Measurements from ENCODE around the gene IDH2. TPM values are rescaled to one million over a fixed set of nuclear protein-coding genes. Genes with fewer than 3 reads are reported as not detected.
"Not testable (repeated sequence)": the region's sequence is repeated elsewhere in the genome, so short reads cannot be mapped to it uniquely, and the experiment has no call there.

IDH2 gene
- total RNA-seq, 1 experiment from 2014 or later, result 74.4 TPM

- DNase-seq, result no peak
- Histone ChIP-seq H3K36me3 (replicated peaks; ENCODE audit: control insufficient read depth, insufficient read depth, low read length) (no peaks in the 10 kb centered on the region), H3K4me3 (ENCODE audit: insufficient read depth, low read depth, low read length) (no peak overlapping the region), H3K27me3 (ENCODE audit: control insufficient read depth, insufficient read depth, low read length) (no peaks in the 10 kb centered on the region)
These were observed 28.0 kb upstream of the IDH2 start for GRCh38 chr15:90130291-90130690.

GRCh38 chr15:90126596-90127435 is 24.5 kb upstream of the IDH2 start:
- H3K36me3 ChIP-seq (replicated peaks; ENCODE audit: control insufficient read depth, insufficient read depth, low read length), result no peaks in the 10 kb centered on the region
- no peak overlapping the region for H3K4me3 ChIP-seq (ENCODE audit: insufficient read depth, low read depth, low read length)
- DNase-seq, result peak; percentile 67
- H3K27me3 ChIP-seq (ENCODE audit: control insufficient read depth, insufficient read depth, low read length), result no peaks in the 10 kb centered on the region

GRCh38 chr15:90126022-90126421 is 23.8 kb upstream of the IDH2 start:
- Histone ChIP-seq H3K27me3 (ENCODE audit: control insufficient read depth, insufficient read depth, low read length) (no peaks in the 10 kb centered on the region), H3K4me3 (ENCODE audit: insufficient read depth, low read depth, low read length) (no peak overlapping the region), H3K36me3 (replicated peaks; ENCODE audit: control insufficient read depth, insufficient read depth, low read length) (no peaks in the 10 kb centered on the region)
- DNase-seq, result no peak

- no peak overlapping the region for H3K4me3 ChIP-seq (ENCODE audit: insufficient read depth, low read depth, low read length)
- DNase-seq, result no peak
- no peaks in the 10 kb centered on the region for H3K36me3 ChIP-seq (replicated peaks; ENCODE audit: control insufficient read depth, insufficient read depth, low read length)
- H3K27me3 ChIP-seq (ENCODE audit: control insufficient read depth, insufficient read depth, low read length), result no peaks in the 10 kb centered on the region
These were observed 22.2 kb upstream of the IDH2 start for GRCh38 chr15:90124507-90124906.

GRCh38 chr15:90121086-90121485 is 18.8 kb upstream of the IDH2 start:
- DNase-seq, result no peak
- H3K27me3 ChIP-seq (ENCODE audit: control insufficient read depth, insufficient read depth, low read length), result no peaks in the 10 kb centered on the region
- H3K36me3 ChIP-seq (replicated peaks; ENCODE audit: control insufficient read depth, insufficient read depth, low read length), result no peaks in the 10 kb centered on the region

GRCh38 chr15:90119367-90119766 is 17.1 kb upstream of the IDH2 start:
- no peaks in the 10 kb centered on the region for H3K27me3 ChIP-seq (ENCODE audit: control insufficient read depth, insufficient read depth, low read length)
- no peak overlapping the region for H3K4me3 ChIP-seq (ENCODE audit: insufficient read depth, low read depth, low read length)
- H3K36me3 ChIP-seq (replicated peaks; ENCODE audit: control insufficient read depth, insufficient read depth, low read length), result no peaks in the 10 kb centered on the region
- no peak for DNase-seq

More at GRCh38 chr15:90121086-90121485, 18.8 kb upstream of the IDH2 start:
- no peak overlapping the region for H3K4me3 ChIP-seq (ENCODE audit: insufficient read depth, low read depth, low read length)

- Histone ChIP-seq H3K36me3 (replicated peaks; ENCODE audit: control insufficient read depth, insufficient read depth, low read length) (no peaks in the 10 kb centered on the region), H3K4me3 (ENCODE audit: insufficient read depth, low read depth, low read length) (no peak overlapping the region), H3K27me3 (ENCODE audit: control insufficient read depth, insufficient read depth, low read length) (no peaks in the 10 kb centered on the region)
- DNase-seq, result no peak
These were observed 13.5 kb upstream of the IDH2 start for GRCh38 chr15:90115783-90116182.

- no peak for DNase-seq
- Histone ChIP-seq H3K36me3 (replicated peaks; ENCODE audit: control insufficient read depth, insufficient read depth, low read length) (no peaks in the 10 kb centered on the region), H3K4me3 (ENCODE audit: insufficient read depth, low read depth, low read length) (no peak overlapping the region), H3K27me3 (ENCODE audit: control insufficient read depth, insufficient read depth, low read length) (no peaks in the 10 kb centered on the region)
These were observed 12.2 kb upstream of the IDH2 start for GRCh38 chr15:90114451-90114901.

- no peaks in the 10 kb centered on the region for H3K27me3 ChIP-seq (ENCODE audit: control insufficient read depth, insufficient read depth, low read length)
- DNase-seq, result no peak
- no peaks in the 10 kb centered on the region for H3K36me3 ChIP-seq (replicated peaks; ENCODE audit: control insufficient read depth, insufficient read depth, low read length)
- no peak overlapping the region for H3K4me3 ChIP-seq (ENCODE audit: insufficient read depth, low read depth, low read length)
These were observed 10.9 kb upstream of the IDH2 start for GRCh38 chr15:90113166-90113565.

GRCh38 chr15:90109163-90109751 is 7.0 kb upstream of the IDH2 start:
- not testable (repeated sequence) for H3K27me3 ChIP-seq (ENCODE audit: control insufficient read depth, insufficient read depth, low read length); H3K4me3 ChIP-seq (ENCODE audit: insufficient read depth, low read depth, low read length); DNase-seq; H3K36me3 ChIP-seq (replicated peaks; ENCODE audit: control insufficient read depth, insufficient read depth, low read length)

- H3K4me3 ChIP-seq (ENCODE audit: insufficient read depth, low read depth, low read length); H3K36me3 ChIP-seq (replicated peaks; ENCODE audit: control insufficient read depth, insufficient read depth, low read length); DNase-seq: not testable (repeated sequence)
- peaks cover 15% of the 10 kb centered on the region for H3K27me3 ChIP-seq (ENCODE audit: control insufficient read depth, insufficient read depth, low read length)
These were observed 5.8 kb upstream of the IDH2 start for GRCh38 chr15:90108038-90108437.

- peak; percentile 65 for DNase-seq
- no peaks in the 10 kb centered on the region for H3K36me3 ChIP-seq (replicated peaks; ENCODE audit: control insufficient read depth, insufficient read depth, low read length)
- H3K4me3 ChIP-seq (ENCODE audit: insufficient read depth, low read depth, low read length), result no peak overlapping the region
- peaks cover 15% of the 10 kb centered on the region for H3K27me3 ChIP-seq (ENCODE audit: control insufficient read depth, insufficient read depth, low read length)
These were observed 4.4 kb upstream of the IDH2 start for GRCh38 chr15:90106522-90107117.

GRCh38 chr15:90105521-90105920 is 3.3 kb upstream of the IDH2 start:
- no peak for DNase-seq
- Histone ChIP-seq H3K27me3 (ENCODE audit: control insufficient read depth, insufficient read depth, low read length) (peaks cover 19% of the 10 kb centered on the region), H3K36me3 (replicated peaks; ENCODE audit: control insufficient read depth, insufficient read depth, low read length) (no peaks in the 10 kb centered on the region), H3K4me3 (ENCODE audit: insufficient read depth, low read depth, low read length) (no peak overlapping the region)

GRCh38 chr15:90104551-90104950 is 2.3 kb upstream of the IDH2 start:
- Histone ChIP-seq H3K4me3 (ENCODE audit: insufficient read depth, low read depth, low read length) (no peak overlapping the region), H3K36me3 (replicated peaks; ENCODE audit: control insufficient read depth, insufficient read depth, low read length) (no peaks in the 10 kb centered on the region), H3K27me3 (ENCODE audit: control insufficient read depth, insufficient read depth, low read length) (peaks cover 19% of the 10 kb centered on the region)
- no peak for DNase-seq

Measured in H7 (cell line).